ENCODE results near the gene NAV1. TPM values are rescaled to one million over a fixed set of nuclear protein-coding genes. Genes with fewer than 3 reads are reported as not detected.

The NAV1 gene
- total and polyA plus RNA-seq, 2 of the 8 experiments (the other 6 are each of a cell fraction or from before 2014, with no cell fraction given) = 9.9 to 42.7 TPM

- Histone ChIP-seq H2BK5ac (ENCODE audit: low read depth, low read length) (no peak overlapping the region), H2AK5ac (ENCODE audit: low read depth, low read length) (no peak overlapping the region), H3K79me2 (ENCODE audit: control insufficient read depth in 1 of 2, insufficient read depth in 2 of 2, low read length in 2 of 2) (no peaks in the 10 kb centered on the region), H4K8ac (ENCODE audit: extremely low read depth, insufficient read depth, low read length) (no peak overlapping the region), H3K4ac (replicated peaks; ENCODE audit: insufficient read length, low read depth, low read length) (no peak overlapping the region), H2BK15ac (ENCODE audit: low read length) (no peak overlapping the region), H3K9me3 (ENCODE audit: insufficient read depth in 2 of 2, low read depth in 1 of 2, low read length in 1 of 2) (no peaks in the 10 kb centered on the region), H3K4me3 (ENCODE audit: extremely low read depth in 1 of 4, insufficient read depth in 2 of 4, low read depth in 3 of 4, low read length in 4 of 4) (no peak overlapping the region), H3K27me3 (replicated peaks in 1 of 4; ENCODE audit: control insufficient read depth in 3 of 4, extremely low read depth in 1 of 4, insufficient read depth in 3 of 4, low read length in 3 of 4) (peaks cover 2 to 36% (median 29%) of the 10 kb centered on the region in 4 experiments), H3K4me2 (ENCODE audit: insufficient read depth in 1 of 2, low read depth in 2 of 2, low read length in 2 of 2) (peak overlapping the region in 1 of 2 experiments; percentile 92; a peak in 1 of 4 replicates), H4K91ac (replicated peaks; ENCODE audit: insufficient read length, low read length) (no peak overlapping the region), H3K27ac (ENCODE audit: low read depth, low read length) (no peak overlapping the region), H4K5ac (ENCODE audit: insufficient read length, low read depth, low read length) (no peak overlapping the region), H3K36me3 (ENCODE audit: control insufficient read depth in 2 of 4, insufficient read depth in 4 of 4, low read length in 3 of 4) (no peaks in the 10 kb centered on the region), H2BK12ac (ENCODE audit: low read depth, low read length) (no peak overlapping the region), H3K14ac (ENCODE audit: insufficient read length) (no peak overlapping the region), H3K9ac (replicated peaks in 1 of 4; ENCODE audit: extremely low read depth in 1 of 4, low read depth in 3 of 4, low read length in 3 of 4) (no peak overlapping the region), H2AFZ (ENCODE audit: low read length) (no peak overlapping the region), H2BK120ac (replicated peaks; ENCODE audit: low read depth, low read length) (no peak overlapping the region), H3K4me1 (replicated peaks in 1 of 4; ENCODE audit: control insufficient read depth in 3 of 4, insufficient read depth in 4 of 4, low read length in 3 of 4) (peaks cover 2 to 5% (median 3%) of the 10 kb centered on the region in 4 experiments; a peak in 5 of 7 replicates), H4K20me1 (replicated peaks in 1 of 2; ENCODE audit: control insufficient read depth in 1 of 2, insufficient read depth in 2 of 2, low read length in 2 of 2) (no peaks in the 10 kb centered on the region), H3K18ac (ENCODE audit: extremely low read depth, low read length) (no peak overlapping the region), H3K23ac (ENCODE audit: insufficient read length) (no peak overlapping the region), H3K23me2 (ENCODE audit: low read depth, low read length) (peaks cover 14% of the 10 kb centered on the region; the same call in 1 of the 2 replicates), H3K56ac (replicated peaks; ENCODE audit: insufficient read length, low read depth, low read length) (no peak overlapping the region), H2BK20ac (ENCODE audit: low read length) (no peak overlapping the region), H3K79me1 (ENCODE audit: low read depth, low read length) (no peaks in the 10 kb centered on the region)
- POLR2A ChIA-PET (ENCODE audit: partially characterized antibody) = interaction anchor here (1.6 kb wide), 1 partner anchor 113 kb away, joined by 6 read pairs; no protein-coding TSS in a partner anchor
- CTCF ChIA-PET (ENCODE audit: partially characterized antibody) = interaction anchor here (0.7 to 43.8 kb wide), 12 partner anchors 9 to 292 kb away, joined by 3 to 929 read pairs (median 5); partner anchors contain the start of gene CSRP1
- TF ChIP-seq KDM1A (IDR thresholded peaks at IDR 0.05; ENCODE audit: borderline replicate concordance, low read length) (0 out of 2 replicates have a peak, but pooled peaks have one; percentile 28), FOSL1 (IDR thresholded peaks at IDR 0.05; ENCODE audit: insufficient read depth, low read depth, low read length) (no peak)
- 94% methylated on average over 4 of the region's 4 CpGs; no CpG with 5 or more reads in 1 of the 2 experiments for WGBS, 2 experiments (ENCODE audit: extremely low coverage in 1 of 2, insufficient coverage in 1 of 2, insufficient read length in 1 of 2, insufficient replicate concordance in 2 of 2, low coverage in 1 of 2, low lambda C conversion rate in 2 of 2, missing lambda C conversion rate in 1 of 2)
- FAIRE-seq = no peak
- no peak for DNase-seq (ENCODE audit: low read depth in 1 of 2, low spot score in 2 of 2)
Observed at GRCh38 chr1:201537467-201537866, 1.5 kb upstream of the NAV1 start.

Data from H1 (cell line).